B cell (primary cell): ENCODE data around the gene RNF103. TPM values are rescaled to one million over a fixed set of nuclear protein-coding genes. Genes with fewer than 3 reads are reported as not detected.

Experiments used
- ATAC-seq: fragments of 200-7000 bp; cut with Tn5 transposase; one replicate; pipeline ENCODE4 v1.10.0; 2021; ENCODE audit warnings: low read depth, mild to moderate bottlenecking, moderate number of reproducible peaks, moderate library complexity
- CTCF ChIA-PET: fragments of 350-600 bp; sonication (Branson Sonifier 250); formaldehyde crosslinking; loops from one replicate; lab custom pipeline; 2021; ENCODE audit warnings: antibody characterized with exemption, inconsistent platforms; lab: Charles Lee
- POLR2A ChIA-PET: fragments of 350-600 bp; sonication (Branson Sonifier 250); formaldehyde crosslinking; loops from one replicate; lab custom pipeline; 2021; ENCODE audit warnings: antibody characterized with exemption; lab: Charles Lee
- DNase-seq: peaks from one replicate; pipeline ENCODE4 v3.0.0; 2013
- H2AFZ ChIP-seq: 2 replicates; pipeline ENCODE4 v1.6.1; 2012; ENCODE audit warnings: mild to moderate bottlenecking, low read depth, low read length; ENCODE audit not compliant: insufficient read depth, poor library complexity, severe bottlenecking
- H3K27ac ChIP-seq, 2 donors: 1 replicate in 1 of 2; 2 replicates in 1 of 2; pipeline ENCODE4 v1.5.1; 2012 to 2013; ENCODE audit warnings: low read length in 2 of 2, mild to moderate bottlenecking in 2 of 2, moderate library complexity in 1 of 2
- H3K27me3 ChIP-seq, 4 experiments: fragments of 200-600 bp in 1 of 4; sonication (generic) in 1 of 4; replicated peaks in 1 of 4; 1 replicate in 2 of 4; 2 replicates in 2 of 4; pipeline versions ENCODE4 v1.6.1 to v1.7.0; 2013 to 2016; ENCODE audit warnings: low read length in 3 of 4, mild to moderate bottlenecking in 2 of 4, mixed read lengths in 1 of 4, moderate library complexity in 1 of 4; ENCODE audit not compliant: insufficient read depth in 4 of 4, control insufficient read depth in 3 of 4; ENCODE audit errors: control extremely low read depth in 1 of 4
- H3K36me3 ChIP-seq, 2 experiments: replicated peaks in 1 of 2; 1 replicate in 1 of 2; 2 replicates in 1 of 2; pipeline versions ENCODE4 v1.6.1 to v1.7.1; 2013; ENCODE audit warnings: low read length in 1 of 2; ENCODE audit not compliant: insufficient read depth in 2 of 2, control insufficient read depth in 1 of 2; ENCODE audit errors: control extremely low read depth in 1 of 2, extremely low read depth in 1 of 2
- H3K4me1 ChIP-seq, 2 donors: fragments of 200-600 bp in 1 of 2; sonication (generic) in 1 of 2; 1 replicate in 1 of 2; 2 replicates in 1 of 2; pipeline versions ENCODE4 v1.5.1 to v1.6.1; 2013 to 2017; ENCODE audit warnings: low read length in 2 of 2; ENCODE audit not compliant: control insufficient read depth in 2 of 2, insufficient read depth in 2 of 2
- H3K4me2 ChIP-seq: replicated peaks from 2 replicates; pipeline ENCODE3; 2012; ENCODE audit warnings: mild to moderate bottlenecking, low read depth, low read length; ENCODE audit not compliant: poor library complexity, severe bottlenecking
- H3K4me3 ChIP-seq, 5 experiments: fragments of 200-600 bp in 1 of 5; sonication (generic) in 1 of 5; 1 replicate in 3 of 5; 2 replicates in 2 of 5; pipeline versions ENCODE4 v1.5.1 to v1.7.0; 2011 to 2016; ENCODE audit warnings: low read length in 4 of 5, mild to moderate bottlenecking in 4 of 5, low read depth in 2 of 5, control low read depth in 1 of 5, moderate library complexity in 1 of 5; ENCODE audit not compliant: insufficient read depth in 1 of 5; ENCODE audit errors: control extremely low read depth in 1 of 5, extremely low read depth in 1 of 5
- H3K79me2 ChIP-seq: fragments of 200-600 bp; sonication (generic); one replicate; pipeline ENCODE4 v1.6.0; 2016; ENCODE audit warnings: low read length; ENCODE audit not compliant: control insufficient read depth, insufficient read depth
- H3K9ac ChIP-seq: fragments of 200-600 bp; sonication (generic); 2 replicates; pipeline ENCODE4 v1.6.1; 2017; ENCODE audit warnings: mild to moderate bottlenecking, low read length, moderate library complexity
- H3K9me3 ChIP-seq, 3 donors: one replicate each; pipeline versions ENCODE4 v1.6.1 to v1.7.1; 2013; ENCODE audit warnings: low read length in 2 of 3; ENCODE audit not compliant: control insufficient read depth in 2 of 3, insufficient read depth in 1 of 3; ENCODE audit errors: control extremely low read depth in 1 of 3
- H4K20me1 ChIP-seq: 2 replicates; pipeline ENCODE4 v1.6.0; 2012; ENCODE audit warnings: mild to moderate bottlenecking, low read length; ENCODE audit not compliant: insufficient read depth, control insufficient read depth, poor library complexity, severe bottlenecking
- H3K27ac Mint-ChIP-seq: one replicate; pipeline ENCODE4 v1.8.0; 2021; ENCODE audit warnings: mixed read lengths
- H3K27me3 Mint-ChIP-seq: one replicate; pipeline ENCODE4 v1.8.0; 2021; ENCODE audit warnings: mixed read lengths
- H3K4me1 Mint-ChIP-seq: one replicate; pipeline ENCODE4 v1.8.0; 2021; ENCODE audit warnings: mixed read lengths
- H3K4me3 Mint-ChIP-seq: one replicate; pipeline ENCODE4 v1.8.0; 2021; ENCODE audit warnings: mixed read lengths
- H3K9me3 Mint-ChIP-seq: one replicate; pipeline ENCODE4 v1.8.0; 2022; ENCODE audit warnings: mixed read lengths; ENCODE audit not compliant: insufficient read depth
- CTCF ChIP-seq: fragments of 200-600 bp; IDR thresholded peaks from one replicate; pipeline ENCODE4 v1.8.0; 2022; ENCODE audit warnings: antibody characterized with exemption, mild to moderate bottlenecking
- EZH2 ChIP-seq: IDR thresholded peaks from 2 replicates; pipeline ENCODE4 v1.6.1; 2012; ENCODE audit warnings: borderline replicate concordance, low read depth, mild to moderate bottlenecking, moderate library complexity, low read length; ENCODE audit not compliant: insufficient read depth, poor library complexity, severe bottlenecking
- WGBS: methylation state at CpG from one replicate; pipeline ENCODE4 v1.1.5; 2013; ENCODE audit warnings: missing lambda C conversion rate; ENCODE audit not compliant: insufficient coverage; 5-methylcytosine and 5-hydroxymethylcytosine counted together
- intact Hi-C: fragments of 100-400 bp; cut with micrococcal nuclease; formaldehyde crosslinking; loops from one replicate; pipeline ENCODE4 v1.10.0; 2022
- polyA plus RNA-seq: library from polyadenylated mRNA; depleted of rRNA; stranded (reverse); fragments of >200 nt; gene quantifications from 2 replicates; pipeline ENCODE4 v1.2.3, GENCODE V29; 2012
- total RNA-seq, 2 donors: library from RNA; stranded (reverse); fragments of 120-200 nt in 1 of 2; gene quantifications; 1 replicate in 1 of 2; 2 replicates in 1 of 2; pipeline versions ENCODE4 v1.2.3 to v1.2.4, GENCODE V29; 2013 to 2022

The RNF103 gene
- total and polyA plus RNA-seq, 2 donors (not counting 1 experiment from before 2014, with no cell fraction given): 23.7 to 37.2 TPM

- H4K20me1 ChIP-seq: no peaks in the 10 kb centered on the region
- peak overlapping the region; percentile 84 for H3K4me2 ChIP-seq
- Mint-ChIP-seq H3K27me3 (no peaks in the 10 kb centered on the region), H3K27ac (peak overlapping the region; percentile 66), H3K4me1 (peaks cover 53% of the 10 kb centered on the region), H3K4me3 (peak overlapping the region; percentile 94), H3K9me3 (no peaks in the 10 kb centered on the region)
- peak overlapping the region; percentile 89 for H3K9ac ChIP-seq
- intact Hi-C loops: loop anchor here (10.0 kb wide), 1 partner anchor 1717 kb away; the partner anchor contains the start of gene TMSB10
- H3K4me3 ChIP-seq: peak overlapping the region; percentile 71 to 87 (median 78)
- H3K36me3 ChIP-seq: peaks cover 1 to 24% of the 10 kb centered on the region in 2 experiments
- DNase-seq (peak; percentile 18), ATAC-seq (no peak)
- H3K79me2 ChIP-seq: peaks cover 23% of the 10 kb centered on the region
- H2AFZ ChIP-seq: no peak overlapping the region
- 0% methylated on average over 1 of the region's 6 CpGs for WGBS
- H3K9me3 ChIP-seq: no peaks in the 10 kb centered on the region
- H3K27ac ChIP-seq: no peak overlapping the region
- TF ChIP-seq EZH2 (no peak), CTCF (peak; percentile 13)
- peaks cover 17 to 22% of the 10 kb centered on the region in 2 donors for H3K4me1 ChIP-seq
- ChIA-PET POLR2A (interaction anchor here (0.5 to 0.6 kb wide), 3 partner anchors 39 to 1715 kb away, joined by 3 to 8 read pairs (median 8); no protein-coding TSS in a partner anchor), CTCF (interaction anchor here (1.8 kb wide), 1 partner anchor 8 kb away, joined by 5 read pairs; no protein-coding TSS in a partner anchor)
- H3K27me3 ChIP-seq: no peaks in the 10 kb centered on the region
Observed at GRCh38 chr2:86621280-86621943, 2.3 kb downstream of the RNF103 start.

GRCh38 chr2:86617738-86618137 lies 5.9 kb downstream of the RNF103 start:
- H3K4me3 Mint-ChIP-seq: no peak overlapping the region
- no peak overlapping the region for H2AFZ ChIP-seq
- intact Hi-C loops: no loop called here
- no peak overlapping the region for H3K4me2 ChIP-seq
- H3K27me3 Mint-ChIP-seq: no peaks in the 10 kb centered on the region
- H3K27ac Mint-ChIP-seq: no peak overlapping the region
- H3K4me3 ChIP-seq: no peak overlapping the region
- H3K9ac ChIP-seq: no peak overlapping the region
- POLR2A ChIA-PET: no interaction called here
- no peak for DNase-seq
- ATAC-seq: no peak
- no peaks in the 10 kb centered on the region for H3K9me3 Mint-ChIP-seq
- CTCF ChIA-PET: no interaction called here
- no peaks in the 10 kb centered on the region for H3K9me3 ChIP-seq
- H3K79me2 ChIP-seq: peaks cover 19% of the 10 kb centered on the region
- TF ChIP-seq CTCF (no peak), EZH2 (no peak)
- no peaks in the 10 kb centered on the region for H4K20me1 ChIP-seq
- H3K36me3 ChIP-seq: peaks cover 1 to 39% of the 10 kb centered on the region in 2 experiments
- peaks cover 51% of the 10 kb centered on the region for H3K4me1 Mint-ChIP-seq
- peaks cover 14 to 16% of the 10 kb centered on the region in 2 donors for H3K4me1 ChIP-seq
- no peaks in the 10 kb centered on the region for H3K27me3 ChIP-seq
- no peak overlapping the region for H3K27ac ChIP-seq
